ENCODE results near the gene TPGS2.
"Not testable (repeated sequence)": the region's sequence is repeated elsewhere in the genome, so short reads cannot be mapped to it uniquely, and the experiment has no call there.

Gene TPGS2

GRCh38 chr18:36769172-36769571 lies 59.6 kb downstream of the TPGS2 start:
- in situ Hi-C loops (cut with MboI; ENCODE audit: low pct_unique_long_range_greater_than_20kb, low sequenced_read_pairs, unreplicated experiment) = no loop called here
- no peak for TF ChIP-seq CTCF (IDR thresholded peaks at IDR 0.05; ENCODE audit: extremely low read depth, insufficient read depth, missing control alignments)
- DNase-seq (ENCODE audit: low spot score) = no peak

DNA sequence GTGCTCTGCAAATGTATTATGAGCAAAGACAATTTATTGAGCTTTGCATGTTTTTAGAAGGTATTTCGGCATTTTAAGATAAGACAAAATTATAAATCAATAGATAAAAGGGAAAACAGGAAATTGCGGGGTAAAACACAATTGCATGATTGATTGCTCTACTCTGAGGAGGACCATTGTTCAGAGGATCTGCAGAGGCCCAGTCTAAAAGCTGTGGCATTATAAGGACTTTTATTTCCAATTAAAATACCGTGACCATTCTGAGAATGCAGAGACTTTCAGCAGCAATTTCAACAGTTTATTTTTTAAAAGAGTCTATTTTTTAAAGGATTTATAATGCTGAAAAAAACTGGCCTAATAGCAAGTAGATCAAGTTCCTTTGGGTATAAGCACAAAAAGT lies 62.0 kb downstream of the TPGS2 start:
- TF ChIP-seq CTCF (IDR thresholded peaks at IDR 0.05; ENCODE audit: extremely low read depth, insufficient read depth, missing control alignments) = no peak
- no peak for DNase-seq (ENCODE audit: low spot score)
- in situ Hi-C loops (cut with MboI; ENCODE audit: low pct_unique_long_range_greater_than_20kb, low sequenced_read_pairs, unreplicated experiment) = no loop called here

DNA sequence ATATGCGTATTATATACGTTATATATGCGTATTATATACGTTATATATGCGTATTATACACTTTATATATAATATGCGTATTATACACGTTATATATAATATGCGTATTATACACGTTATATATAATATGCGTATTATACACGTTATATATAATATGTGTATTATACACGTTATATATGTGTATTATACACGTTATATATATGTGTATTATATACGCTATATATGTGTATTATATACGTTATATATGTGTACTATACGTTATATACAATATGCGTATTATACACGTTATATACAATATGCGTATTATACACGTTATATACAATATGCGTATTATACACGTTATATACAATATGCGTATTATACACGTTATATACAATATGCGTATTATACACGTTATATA lies 65.8 kb downstream of the TPGS2 start:
- in situ Hi-C loops (cut with MboI; ENCODE audit: low pct_unique_long_range_greater_than_20kb, low sequenced_read_pairs, unreplicated experiment); DNase-seq (ENCODE audit: low spot score): not testable (repeated sequence)

DNA sequence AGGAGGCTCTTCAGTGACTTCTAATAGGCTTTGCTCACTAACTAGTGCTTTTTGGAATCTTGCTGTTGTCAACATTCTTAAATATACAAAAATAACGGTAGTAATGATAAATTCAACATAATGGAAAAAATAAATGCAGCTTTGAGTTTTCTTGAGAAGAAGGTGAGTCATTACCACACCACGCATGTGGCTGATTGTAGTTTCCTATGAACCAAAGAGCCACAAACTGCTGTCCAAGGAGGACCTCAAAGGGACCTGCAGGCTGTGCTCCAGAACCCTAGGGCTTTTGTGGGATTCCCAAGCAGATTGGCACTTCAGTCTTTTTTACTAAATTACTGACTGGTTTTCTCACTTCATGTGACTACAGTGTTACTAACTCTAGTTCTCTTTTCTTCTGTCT lies 66.7 kb downstream of the TPGS2 start:
- no peak for DNase-seq (ENCODE audit: low spot score)
- TF ChIP-seq CTCF (IDR thresholded peaks at IDR 0.05; ENCODE audit: extremely low read depth, insufficient read depth, missing control alignments) = no peak
- in situ Hi-C loops (cut with MboI; ENCODE audit: low pct_unique_long_range_greater_than_20kb, low sequenced_read_pairs, unreplicated experiment) = no loop called here

GRCh38 chr18:36761186-36761698 lies 67.6 kb downstream of the TPGS2 start:
- DNase-seq (ENCODE audit: low spot score) = no peak
- in situ Hi-C loops (cut with MboI; ENCODE audit: low pct_unique_long_range_greater_than_20kb, low sequenced_read_pairs, unreplicated experiment) = no loop called here
- no peak for TF ChIP-seq CTCF (IDR thresholded peaks at IDR 0.05; ENCODE audit: extremely low read depth, insufficient read depth, missing control alignments)

- DNase-seq (ENCODE audit: low spot score) = no peak
- in situ Hi-C loops (cut with MboI; ENCODE audit: low pct_unique_long_range_greater_than_20kb, low sequenced_read_pairs, unreplicated experiment) = no loop called here
- no peak for TF ChIP-seq CTCF (IDR thresholded peaks at IDR 0.05; ENCODE audit: extremely low read depth, insufficient read depth, missing control alignments)
These were observed 68.2 kb downstream of the TPGS2 start for GRCh38 chr18:36760598-36760997.

GRCh38 chr18:36759167-36759776 lies 69.5 kb downstream of the TPGS2 start:
- in situ Hi-C loops (cut with MboI; ENCODE audit: low pct_unique_long_range_greater_than_20kb, low sequenced_read_pairs, unreplicated experiment) = no loop called here
- DNase-seq (ENCODE audit: low spot score) = no peak
- TF ChIP-seq CTCF (IDR thresholded peaks at IDR 0.05; ENCODE audit: extremely low read depth, insufficient read depth, missing control alignments) = no peak

All from GM13977 (cell line).